Neural progenitor cell (in vitro differentiated cells): ENCODE data around the gene RGS6. TPM values are rescaled to one million over a fixed set of nuclear protein-coding genes. Genes with fewer than 3 reads are reported as not detected.

Source experiments
- DNase-seq: peaks from one replicate; pipeline ENCODE4 v3.0.0-alpha.2; 2016; ENCODE audit warnings: low spot score
- H2AFZ ChIP-seq: fragments of 200-600 bp; sonication (generic); replicated peaks from 2 replicates; pipeline ENCODE4 v1.6.1; 2016; ENCODE audit warnings: antibody characterized with exemption
- H3F3A ChIP-seq: fragments of 200-600 bp; sonication (generic); 2 replicates; pipeline ENCODE4 v1.6.1; 2016; ENCODE audit warnings: antibody characterized with exemption, low read depth
- H3K27ac ChIP-seq: fragments of 200-600 bp; sonication (generic); 2 replicates; pipeline ENCODE4 v1.5.1; 2016; ENCODE audit warnings: mild to moderate bottlenecking
- H3K27me3 ChIP-seq: fragments of 200-600 bp; sonication (generic); 2 replicates; pipeline ENCODE4 v1.6.1; 2016; ENCODE audit warnings: mild to moderate bottlenecking, moderate library complexity
- H3K36me3 ChIP-seq: fragments of 200-600 bp; sonication (generic); 2 replicates; pipeline ENCODE4 v1.5.1; 2016
- H3K4me1 ChIP-seq: fragments of 200-600 bp; sonication (generic); 2 replicates; pipeline ENCODE4 v1.6.1; 2016; ENCODE audit warnings: mixed run types
- H3K4me2 ChIP-seq: fragments of 200-600 bp; sonication (generic); 2 replicates; pipeline ENCODE4 v1.6.1; 2016
- H3K4me3 ChIP-seq: fragments of 200-600 bp; sonication (generic); 2 replicates; pipeline ENCODE4 v1.5.1; 2016
- H3K79me2 ChIP-seq: fragments of 200-600 bp; sonication (generic); 2 replicates; pipeline ENCODE4 v1.6.1; 2016; ENCODE audit warnings: low read depth
- H3K9ac ChIP-seq: fragments of 200-600 bp; sonication (generic); 2 replicates; pipeline ENCODE4 v1.6.1; 2016
- H3K9me3 ChIP-seq: fragments of 200-600 bp; sonication (generic); 2 replicates; pipeline ENCODE4 v1.5.1; 2016; ENCODE audit warnings: low read depth
- H4K20me1 ChIP-seq: fragments of 200-600 bp; sonication (generic); 2 replicates; pipeline ENCODE4 v1.6.1; 2016; ENCODE audit warnings: low read depth
- H3K27ac Mint-ChIP-seq: 3 replicates; pipeline ENCODE4 v1.8.0; 2021; ENCODE audit warnings: mixed read lengths
- H3K27me3 Mint-ChIP-seq: 2 replicates; pipeline ENCODE4 v1.8.0; 2022; ENCODE audit warnings: low read depth, mild to moderate bottlenecking, inconsistent platforms, moderate library complexity, mixed read lengths; ENCODE audit not compliant: insufficient read depth
- H3K36me3 Mint-ChIP-seq: 3 replicates; pipeline ENCODE4 v1.8.0; 2021; ENCODE audit warnings: mixed read lengths
- H3K4me1 Mint-ChIP-seq: 3 replicates; pipeline ENCODE4 v1.8.0; 2021; ENCODE audit warnings: mixed read lengths
- H3K4me3 Mint-ChIP-seq: 3 replicates; pipeline ENCODE4 v1.8.0; 2021; ENCODE audit warnings: mild to moderate bottlenecking, moderate library complexity, mixed read lengths
- H3K9me3 Mint-ChIP-seq: 3 replicates; pipeline ENCODE4 v1.8.0; 2020; ENCODE audit warnings: mixed read lengths
- CTCF ChIP-seq: fragments of 200-600 bp; sonication (generic); IDR thresholded peaks from 2 replicates; pipeline ENCODE4 v1.5.1; 2017; ENCODE audit warnings: antibody characterized with exemption, mild to moderate bottlenecking
- EZH2 ChIP-seq: fragments of 200-600 bp; sonication (generic); IDR thresholded peaks from 2 replicates; pipeline ENCODE4 v1.6.1; 2017; ENCODE audit warnings: antibody characterized with exemption, mild to moderate bottlenecking, moderate library complexity
- EZH2phosphoT487 ChIP-seq: fragments of 200-600 bp; sonication (generic); IDR thresholded peaks from 2 replicates; pipeline ENCODE4 v1.6.1; 2017; ENCODE audit warnings: antibody characterized with exemption
- total RNA-seq: library from RNA; depleted of rRNA; stranded (reverse); fragments of >200 nt; gene quantifications from 2 replicates; pipeline ENCODE4 v1.2.3, GENCODE V29; 2015; ENCODE audit warnings: low replicate concordance

Gene RGS6
- total RNA-seq, 1 donor from 2014 or later = 0.80 TPM

- no peak for DNase-seq
- H3K9ac ChIP-seq = no peak overlapping the region
- peaks cover 8% of the 10 kb centered on the region for H3K27me3 Mint-ChIP-seq
- no peaks in the 10 kb centered on the region for H4K20me1 ChIP-seq
- H3K4me3 Mint-ChIP-seq = no peak overlapping the region
- no peak overlapping the region for H3K4me3 ChIP-seq
- peaks cover 25% of the 10 kb centered on the region for H3K9me3 Mint-ChIP-seq
- no peak overlapping the region for H3K4me2 ChIP-seq
- H3K9me3 ChIP-seq = no peaks in the 10 kb centered on the region
- no peak overlapping the region for H2AFZ ChIP-seq
- TF ChIP-seq CTCF (no peak), EZH2phosphoT487 (no peak), EZH2 (no peak)
- H3F3A ChIP-seq = no peaks in the 10 kb centered on the region
- H3K36me3 ChIP-seq = no peaks in the 10 kb centered on the region
- H3K27me3 ChIP-seq = no peaks in the 10 kb centered on the region
- H3K4me1 ChIP-seq = no peaks in the 10 kb centered on the region
- no peaks in the 10 kb centered on the region for H3K36me3 Mint-ChIP-seq
- no peak overlapping the region for H3K27ac Mint-ChIP-seq
- H3K79me2 ChIP-seq = no peaks in the 10 kb centered on the region
- H3K4me1 Mint-ChIP-seq = peaks cover 2% of the 10 kb centered on the region
- no peak overlapping the region for H3K27ac ChIP-seq
Observed at GRCh38 chr14:72303930-72304329, 371.7 kb downstream of the RGS6 start.

- no peak overlapping the region for H3K4me3 ChIP-seq
- H3K27ac ChIP-seq = no peak overlapping the region
- no peak overlapping the region for H3K27ac Mint-ChIP-seq
- peaks cover 11% of the 10 kb centered on the region for H3K27me3 Mint-ChIP-seq
- no peak for DNase-seq
- H3K9me3 Mint-ChIP-seq = peaks cover 25% of the 10 kb centered on the region
- no peaks in the 10 kb centered on the region for H3K36me3 Mint-ChIP-seq
- H3K4me1 ChIP-seq = peaks cover 6% of the 10 kb centered on the region
- no peak overlapping the region for H3K9ac ChIP-seq
- no peaks in the 10 kb centered on the region for H3K9me3 ChIP-seq
- H4K20me1 ChIP-seq = no peaks in the 10 kb centered on the region
- no peaks in the 10 kb centered on the region for H3F3A ChIP-seq
- no peak overlapping the region for H3K4me3 Mint-ChIP-seq
- peaks cover 17% of the 10 kb centered on the region for H3K4me1 Mint-ChIP-seq
- no peaks in the 10 kb centered on the region for H3K79me2 ChIP-seq
- no peaks in the 10 kb centered on the region for H3K27me3 ChIP-seq
- no peak for TF ChIP-seq EZH2
- TF ChIP-seq EZH2phosphoT487 = no peak
- no peak for TF ChIP-seq CTCF
- no peaks in the 10 kb centered on the region for H3K36me3 ChIP-seq
- H2AFZ ChIP-seq = no peak overlapping the region
- H3K4me2 ChIP-seq = no peak overlapping the region
Observed at GRCh38 chr14:72305561-72305960, 373.3 kb downstream of the RGS6 start.

GRCh38 chr14:72308967-72309485, 376.8 kb downstream of the RGS6 start:
- H3K9me3 ChIP-seq = no peaks in the 10 kb centered on the region
- H3K79me2 ChIP-seq = no peaks in the 10 kb centered on the region
- H3K4me2 ChIP-seq = no peak overlapping the region
- H3F3A ChIP-seq = no peaks in the 10 kb centered on the region
- Mint-ChIP-seq H3K36me3 (no peaks in the 10 kb centered on the region), H3K27me3 (peaks cover 11% of the 10 kb centered on the region), H3K9me3 (peaks cover 20% of the 10 kb centered on the region), H3K4me1 (peaks cover 23% of the 10 kb centered on the region), H3K4me3 (peak overlapping the region; percentile 46), H3K27ac (no peak overlapping the region)
- TF ChIP-seq CTCF (no peak), EZH2 (no peak), EZH2phosphoT487 (no peak)
- no peak overlapping the region for H3K9ac ChIP-seq
- no peak overlapping the region for H3K4me3 ChIP-seq
- no peak overlapping the region for H2AFZ ChIP-seq
- no peaks in the 10 kb centered on the region for H3K36me3 ChIP-seq
- DNase-seq = no peak
- peaks cover 6% of the 10 kb centered on the region for H3K4me1 ChIP-seq
- H3K27ac ChIP-seq = no peak overlapping the region
- no peaks in the 10 kb centered on the region for H3K27me3 ChIP-seq
- no peaks in the 10 kb centered on the region for H4K20me1 ChIP-seq
